Right lobe of liver (tissue), 6 donors: ENCODE data around the gene IQCF2. TPM values are rescaled to one million over a fixed set of nuclear protein-coding genes. Genes with fewer than 3 reads are reported as not detected.

ENCODE experiments used
- ATAC-seq, 4 donors: fragments of 200-7000 bp; cut with Tn5 transposase; one replicate each; pipeline ENCODE4 v1.9.1; 2020; ENCODE audit warnings: mild to moderate bottlenecking in 4 of 4, moderate library complexity in 4 of 4
- DNase-seq, 3 donors: peaks; one replicate each; pipeline ENCODE4 v3.0.0-alpha.2; 2020
- H3K27ac ChIP-seq, 3 donors: fragments of 200-600 bp; one replicate each; pipeline ENCODE4 v1.8.0; 2022
- H3K27me3 ChIP-seq, 2 donors: fragments of 200-600 bp; one replicate each; pipeline ENCODE4 v1.8.0; 2022
- H3K36me3 ChIP-seq, 4 donors: fragments of 200-600 bp; sonication (generic) in 1 of 4; one replicate each; pipeline versions ENCODE4 v1.5.1 to v1.8.0; 2017 to 2022; ENCODE audit warnings: control low read depth in 1 of 4
- H3K4me1 ChIP-seq, 4 donors: fragments of 200-600 bp; sonication (generic) in 1 of 4; one replicate each; pipeline versions ENCODE4 v1.5.1 to v1.8.0; 2017 to 2022; ENCODE audit warnings: control low read depth in 1 of 4
- H3K4me3 ChIP-seq, 3 donors: fragments of 200-600 bp; one replicate each; pipeline ENCODE4 v1.8.0; 2022
- H3K9me3 ChIP-seq, 4 donors: fragments of 200-600 bp; sonication (generic) in 1 of 4; one replicate each; pipeline versions ENCODE4 v1.5.1 to v1.8.0; 2017 to 2022; ENCODE audit warnings: control low read depth in 1 of 4
- POLR2A ChIP-seq: fragments of 450-650 bp; IDR thresholded peaks from one replicate; pipeline ENCODE4 v1.6.1; 2017; ENCODE audit warnings: antibody characterized with exemption, mild to moderate bottlenecking
- WGBS: methylation state at CpG from one replicate; pipeline ENCODE4 v1.1.6; 2018; ENCODE audit warnings: low coverage, low lambda C conversion rate; ENCODE audit not compliant: insufficient coverage; ENCODE audit errors: missing lambda C conversion rate; 5-methylcytosine and 5-hydroxymethylcytosine counted together
- intact Hi-C, 2 donors: fragments of 100-400 bp; cut with DNase I; formaldehyde crosslinking; loops; one replicate each; pipeline versions ENCODE4 v1.11.2 to v1.14.1; 2022
- total RNA-seq, 6 experiments: library from RNA; depleted of rRNA in 2 of 6; stranded (reverse); fragments of >200 nt in 2 of 6; fragmentation: NEBNext Ultra II Directional in 3 of 6; extraction: Animal tissue kit (Norgen Biotek cat#: 25700) in 3 of 6; gene quantifications; one replicate each; pipeline versions ENCODE4 v1.1.0 to v1.2.4, GENCODE V29; 2016 to 2023
- TF ChIP-seq, protein P1 (sequence below), 4 donors: fragments of 200-600 bp in 3 of 4; fragments of 450-650 bp in 1 of 4; IDR thresholded peaks; one replicate each; pipeline versions ENCODE4 v1.5.1 to v1.8.0; 2016 to 2022; ENCODE audit warnings: antibody characterized with exemption in 4 of 4, mild to moderate bottlenecking in 2 of 4
- donor health status: DM: no; HTN: yes; CAD: no.
- donor health status: DM: no; HTN: no; CAD: no.
- donor health status: DM: no; HTN: no; CAD: no.
- donor health status: DM: no; HTN: yes; CAD: no.
- donor health status: DM: no; HTN: yes; CAD: no.

The IQCF2 gene
- total RNA-seq, 6 experiments from 2014 or later = not detected

DNA sequence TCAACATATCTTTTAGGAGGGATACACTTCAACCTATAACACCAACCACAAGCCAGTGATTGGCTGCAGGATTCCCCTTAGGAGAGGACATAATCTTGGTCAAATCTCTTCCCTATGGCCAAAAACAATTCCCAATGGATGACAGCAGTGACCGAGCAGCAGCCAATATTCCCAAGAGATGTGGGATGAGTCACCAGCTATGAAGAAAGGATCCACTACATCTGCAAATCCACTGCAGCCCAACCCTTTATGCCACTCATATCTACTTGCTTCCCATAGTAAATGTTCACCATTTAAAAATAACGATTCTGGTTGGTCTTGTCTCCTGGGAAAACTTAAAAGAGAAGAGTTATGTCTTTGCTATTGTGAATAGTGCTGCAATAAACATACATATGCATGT, 18.5 kb downstream of the IQCF2 start:
- Histone ChIP-seq H3K27me3 (no peaks in the 10 kb centered on the region), H3K9me3 (no peaks in the 10 kb centered on the region), H3K4me3 (no peak overlapping the region), H3K27ac (no peak overlapping the region), H3K36me3 (no peaks in the 10 kb centered on the region), H3K4me1 (no peaks in the 10 kb centered on the region)
- TF ChIP-seq POLR2A = no peak
- TF ChIP-seq, protein P1, sequence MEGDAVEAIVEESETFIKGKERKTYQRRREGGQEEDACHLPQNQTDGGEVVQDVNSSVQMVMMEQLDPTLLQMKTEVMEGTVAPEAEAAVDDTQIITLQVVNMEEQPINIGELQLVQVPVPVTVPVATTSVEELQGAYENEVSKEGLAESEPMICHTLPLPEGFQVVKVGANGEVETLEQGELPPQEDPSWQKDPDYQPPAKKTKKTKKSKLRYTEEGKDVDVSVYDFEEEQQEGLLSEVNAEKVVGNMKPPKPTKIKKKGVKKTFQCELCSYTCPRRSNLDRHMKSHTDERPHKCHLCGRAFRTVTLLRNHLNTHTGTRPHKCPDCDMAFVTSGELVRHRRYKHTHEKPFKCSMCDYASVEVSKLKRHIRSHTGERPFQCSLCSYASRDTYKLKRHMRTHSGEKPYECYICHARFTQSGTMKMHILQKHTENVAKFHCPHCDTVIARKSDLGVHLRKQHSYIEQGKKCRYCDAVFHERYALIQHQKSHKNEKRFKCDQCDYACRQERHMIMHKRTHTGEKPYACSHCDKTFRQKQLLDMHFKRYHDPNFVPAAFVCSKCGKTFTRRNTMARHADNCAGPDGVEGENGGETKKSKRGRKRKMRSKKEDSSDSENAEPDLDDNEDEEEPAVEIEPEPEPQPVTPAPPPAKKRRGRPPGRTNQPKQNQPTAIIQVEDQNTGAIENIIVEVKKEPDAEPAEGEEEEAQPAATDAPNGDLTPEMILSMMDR (IDR thresholded peaks at IDR 0.05) = no peak
- no peak for ATAC-seq
- no peak for DNase-seq
- 15% methylated on average over 2 of the region's 2 CpGs for WGBS
- intact Hi-C loops = no loop called here

DNA sequence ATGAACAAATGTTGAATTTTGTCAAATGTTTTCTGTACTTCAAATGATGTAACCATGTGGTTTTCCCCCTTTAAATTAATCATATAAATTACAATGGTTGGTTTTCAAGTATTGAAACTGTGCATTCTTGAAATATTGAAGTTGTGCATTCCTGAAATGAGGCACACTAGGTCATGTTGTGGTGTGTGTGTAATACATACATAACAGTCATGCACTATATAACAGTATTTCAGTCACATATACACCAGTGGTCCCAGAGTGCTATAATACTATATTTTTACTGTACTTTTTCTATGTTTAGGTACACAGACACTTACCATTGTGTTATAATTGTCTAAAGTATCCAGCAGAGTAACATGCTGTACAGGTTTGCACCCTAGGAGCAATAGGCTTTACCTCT, 25.0 kb downstream of the IQCF2 start:
- H3K27ac ChIP-seq = no peak overlapping the region
- no peak for DNase-seq
- H3K27me3 ChIP-seq = no peaks in the 10 kb centered on the region
- no peak for TF ChIP-seq POLR2A
- TF ChIP-seq, protein P1 (IDR thresholded peaks at IDR 0.05) = no peak
- H3K4me3 ChIP-seq = no peak overlapping the region
- H3K4me1 ChIP-seq = no peaks in the 10 kb centered on the region
- H3K9me3 ChIP-seq = no peaks in the 10 kb centered on the region
- intact Hi-C loops = no loop called here
- ATAC-seq = no peak
- H3K36me3 ChIP-seq = no peaks in the 10 kb centered on the region

DNA sequence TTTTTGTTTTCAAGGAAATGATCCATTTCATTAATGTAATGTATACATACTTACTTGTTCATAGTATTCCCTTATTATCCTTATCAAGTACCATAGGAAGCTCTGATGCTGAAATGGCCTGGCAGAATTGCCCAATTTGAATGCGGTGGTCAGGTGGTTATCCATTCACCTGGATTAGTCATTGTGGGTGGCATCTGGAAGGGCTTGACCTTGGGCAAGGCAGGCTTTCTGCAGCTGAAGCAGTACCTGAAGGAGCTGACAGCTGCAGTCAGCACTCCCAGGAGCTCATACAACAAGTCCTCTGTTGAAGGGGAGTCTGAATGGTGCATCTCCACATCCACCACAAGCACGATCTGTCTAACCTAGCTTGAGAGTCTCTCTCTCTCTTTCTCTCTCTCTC, 26.2 kb downstream of the IQCF2 start:
- Histone ChIP-seq H3K27me3 (no peaks in the 10 kb centered on the region), H3K36me3 (no peaks in the 10 kb centered on the region), H3K9me3 (no peaks in the 10 kb centered on the region), H3K27ac (no peak overlapping the region), H3K4me1 (no peaks in the 10 kb centered on the region), H3K4me3 (no peak overlapping the region)
- 55% methylated on average over 1 of the region's 2 CpGs for WGBS
- intact Hi-C loops = no loop called here
- TF ChIP-seq, protein P1 (IDR thresholded peaks at IDR 0.05) = no peak
- TF ChIP-seq POLR2A = no peak
- ATAC-seq (no peak), DNase-seq (no peak)

DNA sequence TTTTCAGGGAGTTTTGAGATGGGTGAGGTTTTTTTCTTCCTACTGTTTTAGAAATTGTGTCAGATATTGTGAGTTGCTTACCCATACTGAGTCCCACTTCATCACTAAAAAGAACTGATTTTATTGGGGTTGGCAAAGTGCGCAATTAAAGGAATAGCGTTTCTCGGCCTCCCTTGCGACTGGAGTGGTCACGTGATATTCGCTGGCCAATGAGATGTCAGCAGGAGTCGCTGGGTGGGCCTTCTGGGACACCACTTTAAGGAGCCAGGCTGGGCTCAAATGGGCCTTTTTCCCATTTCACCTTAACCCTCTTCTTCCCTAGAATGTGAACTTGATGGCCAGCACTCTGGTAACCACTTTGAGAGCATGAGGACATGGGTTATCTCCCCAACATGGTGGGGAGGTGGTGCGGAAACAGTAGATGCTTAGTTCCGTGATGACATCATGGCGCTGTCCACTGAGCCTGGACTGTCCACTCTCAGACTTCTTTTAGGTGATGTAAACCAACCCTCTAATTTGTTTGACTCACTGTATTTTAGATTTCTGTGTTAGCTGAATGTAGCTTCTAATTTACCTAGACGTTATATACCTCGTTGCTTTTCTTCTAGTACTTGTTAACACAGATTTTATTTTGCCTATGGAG, 27.2 kb downstream of the IQCF2 start:
- no peak for DNase-seq
- intact Hi-C loops = no loop called here
- TF ChIP-seq, protein P1 (IDR thresholded peaks at IDR 0.05) = no peak
- TF ChIP-seq POLR2A = no peak
- Histone ChIP-seq H3K9me3 (no peaks in the 10 kb centered on the region), H3K27me3 (no peaks in the 10 kb centered on the region), H3K36me3 (no peaks in the 10 kb centered on the region), H3K4me1 (no peaks in the 10 kb centered on the region), H3K4me3 (no peak overlapping the region), H3K27ac (no peak overlapping the region)
- ATAC-seq = no peak
- WGBS = 89% methylated on average over 9 of the region's 12 CpGs
